Measurements from ENCODE around the gene GPR84.

The GPR84 gene

GRCh38 chr12:54321363-54321762, 42.9 kb downstream of the GPR84 start:
- no peak for DNase-seq

Data from T-helper 9 cell (primary cell).